Measurements from ENCODE around the gene BCL2L14.
"Not testable (repeated sequence)": the region's sequence is repeated elsewhere in the genome, so short reads cannot be mapped to it uniquely, and the experiment has no call there.

BCL2L14 gene

DNA sequence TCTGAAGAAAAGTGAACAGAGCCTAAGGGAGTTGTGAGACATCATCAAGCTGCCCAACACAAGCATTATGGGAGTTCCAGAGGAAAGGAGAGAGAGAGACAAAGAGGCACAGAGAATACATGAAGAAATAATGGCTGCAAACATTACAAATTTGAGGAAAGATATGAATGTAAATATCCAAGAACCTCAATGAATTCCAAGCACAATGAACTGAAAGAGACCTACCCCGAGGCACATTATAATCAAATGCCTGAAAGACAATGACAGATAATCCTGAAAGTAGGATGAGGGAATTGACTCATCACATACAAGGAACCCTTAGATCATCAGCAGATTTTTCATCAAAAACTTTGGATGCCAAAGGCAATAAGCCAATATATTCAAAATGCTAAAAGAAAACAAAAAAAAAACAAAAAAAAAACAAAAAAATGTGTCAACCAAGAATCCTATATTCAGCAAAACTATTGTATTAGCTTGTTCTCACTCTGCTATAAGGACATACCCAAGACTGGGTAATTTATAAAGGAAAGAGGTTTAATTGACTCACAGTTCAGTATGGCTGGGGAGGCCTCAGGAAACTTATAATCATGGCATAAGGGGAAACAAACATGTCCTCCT, 37.8 kb downstream of the BCL2L14 start:
- Mint-ChIP-seq H3K36me3 (ENCODE audit: low read depth) (peaks cover 10% of the 10 kb centered on the region), H3K4me3 (no peak overlapping the region), H3K27ac (no peak overlapping the region), H3K4me1 (no peaks in the 10 kb centered on the region), H3K27me3 (peaks cover 8% of the 10 kb centered on the region), H3K9me3 (peaks cover 32% of the 10 kb centered on the region)
- DNase-seq (no peak), ATAC-seq (no peak)

DNA sequence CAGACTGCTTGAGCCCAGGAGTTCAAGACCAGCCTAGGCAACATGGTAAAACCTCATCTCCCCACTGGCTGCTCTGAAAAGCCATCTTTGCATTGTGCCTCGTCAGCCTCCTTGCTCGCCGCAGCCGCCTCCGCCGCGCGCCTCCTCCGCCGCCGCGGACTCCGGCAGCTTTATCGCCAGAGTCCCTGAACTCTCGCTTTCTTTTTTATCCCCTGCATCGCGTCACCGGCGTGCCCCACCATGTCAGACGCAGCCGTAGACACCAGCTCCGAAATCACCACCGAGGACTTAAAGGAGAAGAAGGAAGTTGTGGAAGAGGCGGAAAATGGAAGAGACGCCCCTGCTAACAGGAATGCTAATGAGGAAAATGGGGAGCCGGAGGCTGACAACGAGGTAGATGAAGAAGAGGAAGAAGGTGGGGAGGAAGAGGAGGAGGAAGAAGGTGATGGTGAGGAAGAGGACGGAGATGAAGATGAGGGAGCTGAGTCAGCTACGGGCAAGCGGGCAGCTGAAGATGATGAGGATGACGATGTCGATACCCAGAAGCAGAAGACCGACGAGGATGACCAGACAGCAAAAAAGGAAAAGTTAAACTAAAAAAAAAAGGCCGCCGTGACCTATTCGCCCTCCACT, 40.3 kb downstream of the BCL2L14 start:
- not testable (repeated sequence) for H3K27ac Mint-ChIP-seq; H3K27me3 Mint-ChIP-seq; H3K36me3 Mint-ChIP-seq (ENCODE audit: low read depth); ATAC-seq; H3K4me1 Mint-ChIP-seq; DNase-seq; H3K4me3 Mint-ChIP-seq
- peaks cover 22% of the 10 kb centered on the region for H3K9me3 Mint-ChIP-seq

DNA sequence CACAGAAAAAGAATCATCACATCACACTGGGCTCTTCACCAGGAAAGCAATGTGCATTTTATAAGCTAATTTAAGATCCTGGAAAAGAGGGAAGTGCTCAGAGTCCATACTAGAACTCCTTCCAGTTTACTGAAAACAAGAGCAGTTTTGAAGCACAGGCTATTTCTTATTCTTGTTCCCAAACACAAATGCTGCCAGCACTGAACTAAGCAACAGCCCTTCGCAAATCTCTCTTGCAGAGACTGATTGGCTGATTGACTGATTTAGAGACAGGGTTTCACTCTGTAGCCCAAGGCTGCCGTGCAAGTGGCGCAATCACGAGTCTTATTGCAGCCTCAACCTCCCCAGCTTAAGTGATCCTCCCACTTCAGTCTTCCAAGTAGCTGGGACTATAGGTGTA, 44.8 kb downstream of the BCL2L14 start:
- Mint-ChIP-seq H3K27ac (no peak overlapping the region), H3K27me3 (no peaks in the 10 kb centered on the region), H3K9me3 (no peaks in the 10 kb centered on the region), H3K36me3 (ENCODE audit: low read depth) (no peaks in the 10 kb centered on the region), H3K4me1 (no peaks in the 10 kb centered on the region), H3K4me3 (no peak overlapping the region)
- no peak for ATAC-seq
- no peak for DNase-seq

DNA sequence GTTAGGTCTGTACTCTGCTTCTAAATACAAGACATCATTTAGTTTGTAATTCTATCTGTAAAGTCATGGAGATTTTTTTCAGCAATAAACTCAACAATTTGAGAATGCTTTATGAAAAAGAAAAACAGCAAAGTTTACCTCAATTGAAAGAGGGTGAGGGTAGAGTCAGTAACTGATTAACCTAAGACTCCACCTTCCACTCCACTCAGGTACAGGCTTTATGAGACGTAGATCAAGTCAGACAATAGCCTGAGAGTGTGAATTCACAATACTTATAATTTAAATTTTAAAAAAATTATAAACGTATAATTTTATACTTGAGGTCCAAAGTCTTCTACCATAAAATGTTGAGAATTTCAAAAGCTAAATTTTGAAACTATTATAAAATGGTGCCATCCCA, 45.9 kb downstream of the BCL2L14 start:
- DNase-seq (no peak), ATAC-seq (no peak)
- H3K27ac Mint-ChIP-seq, result no peak overlapping the region
- no peaks in the 10 kb centered on the region for H3K36me3 Mint-ChIP-seq (ENCODE audit: low read depth)
- no peaks in the 10 kb centered on the region for H3K4me1 Mint-ChIP-seq
- H3K9me3 Mint-ChIP-seq, result no peaks in the 10 kb centered on the region
- no peaks in the 10 kb centered on the region for H3K27me3 Mint-ChIP-seq
- H3K4me3 Mint-ChIP-seq, result no peak overlapping the region

DNA sequence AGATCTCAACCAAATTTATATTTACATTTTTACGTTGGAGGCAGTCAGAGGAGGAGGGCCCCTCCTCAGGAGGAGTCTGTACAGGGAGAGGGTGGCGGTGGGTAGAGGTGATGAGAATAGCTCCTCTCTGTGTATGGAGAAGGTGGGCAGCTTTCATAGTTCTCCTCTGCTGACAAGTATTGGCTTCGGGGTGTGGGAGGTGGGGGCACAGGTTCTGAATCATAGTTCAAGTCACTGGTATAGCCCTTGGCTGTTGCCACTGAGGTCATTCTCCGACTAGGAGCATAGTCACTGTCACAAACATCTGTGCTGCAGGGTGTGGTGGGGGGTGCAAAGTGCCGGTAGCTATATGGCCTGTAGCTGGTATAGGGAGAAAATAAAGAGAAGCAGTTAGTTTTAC, 50.3 kb downstream of the BCL2L14 start:
- Mint-ChIP-seq H3K4me1 (no peaks in the 10 kb centered on the region), H3K27ac (no peak overlapping the region), H3K36me3 (ENCODE audit: low read depth) (no peaks in the 10 kb centered on the region), H3K4me3 (no peak overlapping the region), H3K9me3 (no peaks in the 10 kb centered on the region), H3K27me3 (no peaks in the 10 kb centered on the region)
- DNase-seq, result no peak
- no peak for ATAC-seq

DNA sequence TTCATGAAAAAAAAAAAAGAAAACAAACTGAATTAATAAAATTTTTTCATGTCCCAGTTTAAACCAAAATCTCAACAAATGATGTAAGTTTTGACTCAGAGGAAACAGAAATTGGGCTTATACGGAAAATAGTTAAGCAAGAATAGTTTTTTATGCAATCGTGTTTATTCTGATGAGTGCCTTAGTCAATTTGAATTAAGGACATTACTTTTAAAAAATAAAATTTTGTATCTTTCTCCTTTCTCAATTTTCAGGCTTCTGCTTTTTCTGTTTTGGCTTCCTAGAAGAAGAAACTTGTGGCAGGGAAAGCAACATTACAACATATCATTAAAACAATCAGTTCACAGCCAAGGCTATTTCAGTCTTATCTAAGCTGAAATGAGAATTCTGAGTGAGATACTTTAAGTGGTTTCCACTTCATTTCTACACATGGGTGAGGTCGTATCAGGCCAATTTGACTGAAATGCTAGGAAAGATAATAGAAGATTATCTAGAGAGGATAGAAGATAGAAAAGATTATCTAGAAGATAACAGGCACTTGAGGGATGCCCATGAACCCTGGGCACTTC, 52.4 kb downstream of the BCL2L14 start:
- Mint-ChIP-seq H3K9me3 (no peaks in the 10 kb centered on the region), H3K27me3 (no peaks in the 10 kb centered on the region), H3K36me3 (ENCODE audit: low read depth) (peaks cover 1% of the 10 kb centered on the region), H3K27ac (no peak overlapping the region), H3K4me3 (no peak overlapping the region), H3K4me1 (no peaks in the 10 kb centered on the region)
- ATAC-seq, result no peak
- no peak for DNase-seq

DNA sequence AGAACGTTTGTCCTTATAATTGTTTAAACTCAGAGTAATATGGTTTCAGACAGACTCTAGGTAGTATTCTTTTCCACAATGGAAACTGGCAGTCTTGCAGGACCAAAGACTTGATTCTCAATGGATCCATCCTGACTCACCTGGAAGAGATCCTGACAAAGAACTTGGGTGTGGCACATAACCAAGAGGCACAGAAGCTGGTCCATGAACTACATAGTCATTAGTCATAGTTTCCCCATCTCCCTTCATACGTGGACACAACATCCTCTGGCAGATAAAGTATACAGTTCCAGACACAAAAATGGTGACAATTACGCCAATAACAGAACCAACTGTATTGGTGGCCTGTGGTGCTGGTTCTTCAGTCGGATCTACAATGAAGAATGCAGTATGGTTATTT, 55.8 kb downstream of the BCL2L14 start:
- Mint-ChIP-seq H3K4me3 (no peak overlapping the region), H3K36me3 (ENCODE audit: low read depth) (peaks cover 3% of the 10 kb centered on the region), H3K4me1 (no peaks in the 10 kb centered on the region), H3K27me3 (no peaks in the 10 kb centered on the region), H3K27ac (no peak overlapping the region), H3K9me3 (no peaks in the 10 kb centered on the region)
- no peak for ATAC-seq
- no peak for DNase-seq

DNA sequence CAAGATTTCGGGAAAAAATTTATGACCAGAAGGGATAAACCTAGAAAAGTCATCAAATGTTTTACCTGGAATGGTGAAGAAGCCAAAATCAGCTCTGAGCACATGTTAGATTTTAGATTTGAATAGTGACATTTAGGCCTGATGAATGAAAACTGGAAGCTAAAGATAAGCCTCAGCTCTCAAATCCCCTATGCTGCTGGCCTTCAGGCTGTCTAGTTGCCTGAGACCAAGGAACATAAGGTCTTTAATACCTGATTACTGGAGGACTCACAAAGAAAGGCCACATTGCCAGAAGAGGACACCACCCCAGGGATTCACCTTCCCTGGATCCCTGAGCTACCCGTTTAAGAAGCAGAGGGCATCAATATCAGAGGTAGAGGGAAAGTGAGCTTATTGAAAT, 56.6 kb downstream of the BCL2L14 start:
- ATAC-seq (no peak), DNase-seq (no peak)
- Mint-ChIP-seq H3K9me3 (no peaks in the 10 kb centered on the region), H3K27me3 (no peaks in the 10 kb centered on the region), H3K4me1 (no peaks in the 10 kb centered on the region), H3K27ac (no peak overlapping the region), H3K4me3 (no peak overlapping the region), H3K36me3 (ENCODE audit: low read depth) (peaks cover 3% of the 10 kb centered on the region)

DNA sequence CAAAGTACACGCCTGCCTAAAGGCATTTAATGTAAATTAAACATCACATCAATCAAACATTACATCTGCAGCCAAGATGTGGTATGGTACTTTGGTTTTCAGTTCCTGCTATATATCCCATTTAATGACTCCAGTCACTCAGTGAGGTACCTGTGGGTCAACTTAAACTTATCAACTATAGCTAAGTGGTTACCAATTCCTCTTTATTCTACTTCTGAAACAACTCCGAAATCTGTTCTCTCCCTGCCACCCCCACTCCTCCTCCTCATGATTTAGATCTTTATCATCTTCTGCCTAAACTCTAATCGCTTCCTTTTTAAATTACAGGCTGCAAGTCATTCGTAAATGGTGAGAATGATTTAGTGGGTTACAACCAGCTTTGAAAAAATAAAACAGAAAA, 57.9 kb downstream of the BCL2L14 start:
- H3K27ac Mint-ChIP-seq, result no peak overlapping the region
- H3K9me3 Mint-ChIP-seq, result no peaks in the 10 kb centered on the region
- ATAC-seq (no peak), DNase-seq (no peak)
- H3K4me3 Mint-ChIP-seq, result no peak overlapping the region
- no peaks in the 10 kb centered on the region for H3K4me1 Mint-ChIP-seq
- peaks cover 3% of the 10 kb centered on the region for H3K36me3 Mint-ChIP-seq (ENCODE audit: low read depth)
- H3K27me3 Mint-ChIP-seq, result no peaks in the 10 kb centered on the region

DNA sequence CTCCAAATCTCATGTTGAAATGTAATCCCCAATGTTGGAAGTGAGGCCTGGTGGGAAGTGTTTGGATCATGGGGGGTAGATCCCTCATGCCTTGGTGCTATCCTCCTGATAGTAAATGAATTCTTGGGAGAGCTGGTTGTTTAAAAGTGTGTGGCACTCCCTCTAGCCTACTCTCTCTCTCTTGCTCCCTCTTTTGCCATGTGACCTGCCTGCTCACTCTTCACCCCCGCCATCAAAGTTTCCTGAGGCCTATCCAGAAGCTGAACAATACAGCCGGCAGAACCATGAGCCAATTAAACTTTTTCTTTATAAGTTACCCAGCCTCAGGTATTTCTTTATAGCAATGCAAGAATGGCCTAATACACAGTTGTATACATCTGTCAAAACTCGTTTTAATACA, 62.5 kb downstream of the BCL2L14 start:
- no peak for DNase-seq
- H3K4me3 Mint-ChIP-seq, result no peak overlapping the region
- H3K27ac Mint-ChIP-seq, result no peak overlapping the region
- peaks cover 1% of the 10 kb centered on the region for H3K27me3 Mint-ChIP-seq
- H3K4me1 Mint-ChIP-seq, result no peaks in the 10 kb centered on the region
- ATAC-seq, result no peak
- H3K36me3 Mint-ChIP-seq (ENCODE audit: low read depth), result peaks cover 1% of the 10 kb centered on the region
- no peaks in the 10 kb centered on the region for H3K9me3 Mint-ChIP-seq

DNA sequence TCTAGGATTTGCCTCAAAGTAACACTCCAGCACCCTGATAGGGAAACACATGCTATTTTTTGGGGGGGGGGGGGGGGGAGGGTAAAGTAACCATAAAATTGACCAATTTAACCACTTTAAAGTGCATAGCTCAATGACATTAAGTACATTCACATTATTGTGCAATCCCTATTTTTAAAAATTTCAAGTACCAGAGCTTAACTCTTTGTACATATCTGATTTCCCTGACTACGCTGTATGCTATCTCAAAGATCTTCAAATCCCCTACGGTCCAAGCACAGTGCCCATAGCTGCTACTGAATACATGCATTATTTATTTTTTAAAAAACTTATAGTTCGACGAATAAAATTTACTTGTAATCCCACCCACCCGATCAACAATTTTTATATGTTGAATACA, 63.0 kb downstream of the BCL2L14 start:
- H3K4me3 Mint-ChIP-seq, result no peak overlapping the region
- no peak overlapping the region for H3K27ac Mint-ChIP-seq
- H3K4me1 Mint-ChIP-seq, result no peaks in the 10 kb centered on the region
- ATAC-seq, result no peak
- peaks cover 4% of the 10 kb centered on the region for H3K27me3 Mint-ChIP-seq
- no peak for DNase-seq
- peaks cover 1% of the 10 kb centered on the region for H3K36me3 Mint-ChIP-seq (ENCODE audit: low read depth)
- no peaks in the 10 kb centered on the region for H3K9me3 Mint-ChIP-seq

DNA sequence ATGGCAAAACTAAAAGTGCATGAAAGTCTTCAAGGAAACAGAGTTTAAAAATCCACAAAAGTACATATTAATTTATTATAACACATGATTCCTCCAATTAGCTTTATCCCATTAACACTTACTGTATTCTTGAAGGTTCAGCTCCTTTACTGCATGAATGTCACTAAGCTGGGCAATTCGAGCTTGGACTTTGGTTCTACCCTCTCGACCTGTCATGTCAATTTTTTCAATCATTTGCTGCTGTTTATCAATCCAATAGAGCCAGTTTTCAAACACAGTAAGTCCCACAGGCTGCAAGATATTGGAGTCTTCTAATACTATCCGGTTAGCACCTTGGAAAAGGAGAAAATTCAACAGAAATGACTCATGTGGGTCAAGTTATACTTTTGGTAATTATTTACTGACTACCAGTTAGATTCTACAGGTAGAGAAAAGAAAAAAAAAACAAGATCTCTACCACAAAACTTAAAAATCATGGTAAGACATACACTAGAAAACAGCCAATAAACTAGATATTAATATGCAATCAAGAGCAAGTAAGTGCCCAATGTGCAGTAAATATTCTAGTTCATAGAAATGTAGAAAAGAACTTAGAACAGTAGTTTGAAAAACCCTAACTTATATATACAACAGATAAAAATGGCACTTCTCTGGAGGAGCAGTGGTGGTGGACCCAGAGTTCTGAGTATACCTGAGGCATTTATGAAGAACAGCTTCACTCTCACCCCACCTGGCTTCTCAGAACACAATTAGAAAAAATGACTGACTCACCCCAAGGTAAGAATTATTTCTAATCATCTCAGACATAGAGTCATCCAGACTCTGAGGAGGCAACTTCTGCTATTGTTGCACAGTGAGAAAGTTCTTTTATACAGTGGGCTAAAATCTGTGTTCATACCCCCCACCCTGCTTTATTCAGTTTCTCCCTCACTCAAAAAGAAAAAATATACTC, 67.7 kb downstream of the BCL2L14 start:
- Mint-ChIP-seq H3K27me3 (peaks cover 7% of the 10 kb centered on the region), H3K27ac (no peak overlapping the region), H3K4me3 (no peak overlapping the region), H3K36me3 (ENCODE audit: low read depth) (no peaks in the 10 kb centered on the region), H3K4me1 (no peaks in the 10 kb centered on the region), H3K9me3 (no peaks in the 10 kb centered on the region)
- DNase-seq (no peak), ATAC-seq (no peak)

DNA sequence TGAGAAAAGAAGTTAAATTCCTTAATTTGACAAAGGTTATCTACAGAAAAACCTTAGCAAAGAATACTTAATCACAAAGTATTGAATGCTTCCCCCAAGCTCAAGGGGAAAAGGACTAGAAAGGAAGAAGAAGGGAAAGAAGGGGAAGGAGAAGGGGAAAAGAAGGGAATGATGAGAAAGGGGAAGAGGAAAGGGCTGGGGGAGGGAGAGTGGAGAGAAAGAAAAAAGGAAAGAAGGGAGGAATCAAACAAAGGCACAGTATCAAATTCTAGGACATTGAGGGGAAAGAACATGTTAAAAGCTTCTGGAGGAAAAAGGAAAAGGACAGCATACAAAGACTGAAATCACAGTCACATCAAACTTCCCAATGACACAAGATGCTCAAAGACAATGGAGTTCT, 70.3 kb downstream of the BCL2L14 start:
- no peak overlapping the region for H3K4me3 Mint-ChIP-seq
- peaks cover 7% of the 10 kb centered on the region for H3K27me3 Mint-ChIP-seq
- H3K27ac Mint-ChIP-seq, result no peak overlapping the region

DNA sequence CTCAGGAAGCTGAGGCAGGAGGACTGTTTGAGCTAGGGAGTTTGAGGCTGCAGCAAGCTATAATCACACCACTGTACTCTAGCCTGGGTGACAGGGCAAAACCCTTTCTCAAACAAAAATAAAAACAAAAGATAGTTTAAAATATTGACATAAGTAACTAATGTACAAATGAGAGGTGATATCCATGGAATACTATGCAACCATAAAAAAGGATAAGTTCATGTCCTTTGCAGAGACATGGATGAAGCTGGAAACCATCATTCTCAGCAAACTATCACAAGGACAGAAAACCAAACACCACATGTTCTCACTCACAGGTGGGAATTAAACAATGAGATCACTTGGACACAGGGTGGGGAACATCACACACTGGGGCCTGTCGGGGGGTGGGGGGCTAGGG, 73.8 kb downstream of the BCL2L14 start:
- H3K9me3 Mint-ChIP-seq; H3K27me3 Mint-ChIP-seq; H3K36me3 Mint-ChIP-seq (ENCODE audit: low read depth); H3K4me3 Mint-ChIP-seq; H3K27ac Mint-ChIP-seq; H3K4me1 Mint-ChIP-seq; ATAC-seq; DNase-seq: not testable (repeated sequence)

More for the DNA sequence above, 70.3 kb downstream of the BCL2L14 start:
- Mint-ChIP-seq H3K36me3 (ENCODE audit: low read depth) (no peaks in the 10 kb centered on the region), H3K4me1 (no peaks in the 10 kb centered on the region), H3K9me3 (no peaks in the 10 kb centered on the region)
- ATAC-seq, result no peak
- no peak for DNase-seq

DNA sequence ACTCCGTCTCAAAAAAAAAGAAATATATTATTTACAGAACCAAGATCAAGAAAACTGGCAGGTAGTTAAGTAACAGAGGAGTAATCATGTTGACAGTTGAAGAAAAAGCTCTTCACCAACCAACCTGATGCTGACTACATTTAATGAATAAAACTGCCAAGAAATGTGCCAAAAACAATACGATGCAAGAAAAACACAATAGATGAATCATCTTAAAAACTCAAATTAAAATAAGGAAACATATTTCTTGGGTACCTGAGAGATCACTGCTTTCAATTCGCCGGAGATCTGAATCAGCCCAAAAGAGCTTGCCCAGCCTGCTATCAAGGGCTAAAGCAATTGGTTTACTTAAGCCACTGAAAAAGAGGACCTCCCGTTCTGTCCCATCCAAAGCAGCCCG, 76.4 kb downstream of the BCL2L14 start:
- no peak overlapping the region for H3K4me3 Mint-ChIP-seq
- H3K4me1 Mint-ChIP-seq, result no peaks in the 10 kb centered on the region
- ATAC-seq, result no peak
- H3K27ac Mint-ChIP-seq, result no peak overlapping the region
- no peaks in the 10 kb centered on the region for H3K9me3 Mint-ChIP-seq
- H3K36me3 Mint-ChIP-seq (ENCODE audit: low read depth), result peaks cover 2% of the 10 kb centered on the region
- no peaks in the 10 kb centered on the region for H3K27me3 Mint-ChIP-seq
- no peak for DNase-seq
